Activated naive CD4-positive, alpha-beta T cell treated with anti-CD3 and anti-CD28 coated beads, Interleukin-2, amount 50 U/mL, for 16 hours (primary cell): ENCODE measurements around the gene MAP7D3.
A peak's percentile ranks its signal among the peaks of the same experiment; 100 is the strongest.
"Not testable (repeated sequence)": the region's sequence is repeated elsewhere in the genome, so short reads cannot be mapped to it uniquely, and the experiment has no call there.

Experiments
- DNase-seq: peaks from one replicate; pipeline ENCODE4 v3.0.0-alpha.2; 2020

MAP7D3 gene

GRCh38 chrX:136246201-136246600 lies 5.0 kb downstream of the MAP7D3 start:
- DNase-seq = no peak

GRCh38 chrX:136237849-136238248 lies 13.4 kb downstream of the MAP7D3 start:
- not testable (repeated sequence) for DNase-seq

GRCh38 chrX:136237074-136237473 lies 14.1 kb downstream of the MAP7D3 start:
- DNase-seq = no peak

GRCh38 chrX:136228839-136229207 lies 22.4 kb downstream of the MAP7D3 start:
- no peak for DNase-seq

GRCh38 chrX:136227948-136228838 lies 23.0 kb downstream of the MAP7D3 start:
- DNase-seq = no peak

- no peak for DNase-seq
Observed at GRCh38 chrX:136227074-136227473, 24.1 kb downstream of the MAP7D3 start.

- DNase-seq = no peak
Observed at GRCh38 chrX:136221851-136222513, 29.2 kb downstream of the MAP7D3 start.

GRCh38 chrX:136220951-136221350 lies 30.2 kb downstream of the MAP7D3 start:
- DNase-seq = no peak

GRCh38 chrX:136220540-136220939 lies 30.7 kb downstream of the MAP7D3 start:
- no peak for DNase-seq

- no peak for DNase-seq
Observed at GRCh38 chrX:136219893-136220292, 31.3 kb downstream of the MAP7D3 start.

GRCh38 chrX:136215559-136215958 lies 35.6 kb downstream of the MAP7D3 start:
- DNase-seq = no peak

GRCh38 chrX:136214551-136214950 lies 36.6 kb downstream of the MAP7D3 start:
- DNase-seq = no peak

GRCh38 chrX:136212557-136213111 lies 38.6 kb downstream of the MAP7D3 start:
- DNase-seq = no peak

GRCh38 chrX:136211766-136212556 lies 39.2 kb downstream of the MAP7D3 start:
- DNase-seq = no peak

GRCh38 chrX:136210806-136211205 lies 40.4 kb downstream of the MAP7D3 start:
- no peak for DNase-seq

GRCh38 chrX:136210243-136210642 lies 41.0 kb downstream of the MAP7D3 start:
- DNase-seq = no peak

- DNase-seq = no peak
Observed at GRCh38 chrX:136209751-136210150, 41.4 kb downstream of the MAP7D3 start.

GRCh38 chrX:136209016-136209738 lies 42.0 kb downstream of the MAP7D3 start:
- DNase-seq = peak; percentile 42

- DNase-seq = no peak
Observed at GRCh38 chrX:136207546-136207945, 43.7 kb downstream of the MAP7D3 start.

GRCh38 chrX:136206916-136207315 lies 44.3 kb downstream of the MAP7D3 start:
- no peak for DNase-seq

GRCh38 chrX:136205882-136206380 lies 45.3 kb downstream of the MAP7D3 start:
- DNase-seq = no peak

GRCh38 chrX:136204571-136204970 lies 46.6 kb downstream of the MAP7D3 start:
- no peak for DNase-seq
